Measurements from ENCODE around the gene PSD2.

The PSD2 gene

GRCh38 chr5:139794067-139794846 lies 1.4 kb upstream of the PSD2 start:
- TF ChIP-seq CTCF (conservative IDR thresholded peaks at IDR 0.05), result no peak
- TF ChIP-seq ZFX (IDR thresholded peaks at IDR 0.05), result no peak
- H3K27ac ChIP-seq, result no peak overlapping the region

- TF ChIP-seq CTCF (conservative IDR thresholded peaks at IDR 0.05) (no peak), ZFX (IDR thresholded peaks at IDR 0.05) (no peak)
- H3K27ac ChIP-seq, result no peak overlapping the region
Observed at GRCh38 chr5:139796061-139796806, 626 bp downstream of the PSD2 start.

GRCh38 chr5:139797335-139797734 lies 1.7 kb downstream of the PSD2 start:
- no peak for TF ChIP-seq CTCF (conservative IDR thresholded peaks at IDR 0.05)
- no peak for TF ChIP-seq ZFX (IDR thresholded peaks at IDR 0.05)
- H3K27ac ChIP-seq, result no peak overlapping the region

- TF ChIP-seq ZFX (IDR thresholded peaks at IDR 0.05), result no peak
- TF ChIP-seq CTCF (conservative IDR thresholded peaks at IDR 0.05), result no peak
- H3K27ac ChIP-seq, result no peak overlapping the region
Observed at GRCh38 chr5:139797856-139798510, 2.4 kb downstream of the PSD2 start.

GRCh38 chr5:139798883-139799282 lies 3.3 kb downstream of the PSD2 start:
- H3K27ac ChIP-seq, result no peak overlapping the region
- no peak for TF ChIP-seq ZFX (IDR thresholded peaks at IDR 0.05)
- TF ChIP-seq CTCF (conservative IDR thresholded peaks at IDR 0.05), result no peak

- no peak overlapping the region for H3K27ac ChIP-seq
- TF ChIP-seq CTCF (conservative IDR thresholded peaks at IDR 0.05) (no peak), ZFX (IDR thresholded peaks at IDR 0.05) (no peak)
Observed at GRCh38 chr5:139799359-139799758, 3.8 kb downstream of the PSD2 start.

- H3K27ac ChIP-seq, result no peak overlapping the region
- TF ChIP-seq CTCF (conservative IDR thresholded peaks at IDR 0.05) (no peak), ZFX (IDR thresholded peaks at IDR 0.05) (no peak)
Observed at GRCh38 chr5:139803978-139804377, 8.4 kb downstream of the PSD2 start.

Measured in C4-2B (cell line).